HepG2 (cell line): Measurements from ENCODE around the gene SH3BP2. TPM values are rescaled to one million over a fixed set of nuclear protein-coding genes. Genes with fewer than 3 reads are reported as not detected.

Experiments used
- ATAC-seq: fragments of 200-7000 bp; cut with Tn5 transposase; 3 replicates; pipeline ENCODE4 v1.9.1; 2020; ENCODE audit warnings: mild to moderate bottlenecking, moderate library complexity
- BruUV-seq: library from RNA; stranded (reverse); fragments of 400-500 nt; replicated peaks from 2 replicates; lab custom pipeline; 2021; lab: Mats Ljungman, UMichigan
- CTCF ChIA-PET: fragments of 300-600 bp; formaldehyde crosslinking; extraction: SDS; loops from one replicate; lab custom pipeline; 2021; ENCODE audit warnings: low total read pairs, inconsistent platforms, low intra/inter-chr PET ratio; lab: Yijun Ruan, JAX
- POLR2A ChIA-PET: fragments of 350-600 bp; sonication (Branson Sonifier 250); formaldehyde crosslinking; loops from one replicate; lab custom pipeline; 2020; ENCODE audit warnings: antibody characterized with exemption, inconsistent platforms; lab: Yijun Ruan, JAX
- DNase-seq: peaks from one replicate; pipeline ENCODE4 v3.0.0-alpha.2; 2015; ENCODE audit warnings: low spot score
- FAIRE-seq: peaks from 3 replicates; lab custom pipeline; 2011; peaks lifted over from hg19 to GRCh38; lab: Jason Lieb, UNC
- H2AFZ ChIP-seq: one replicate; pipeline ENCODE4 v1.6.1; 2011; ENCODE audit warnings: low read length, inconsistent platforms
- H3K27ac ChIP-seq: fragments of 300-600 bp; 3 replicates; pipeline ENCODE4 v1.8.0; 2011; ENCODE audit warnings: mixed run types, mild to moderate bottlenecking, mixed read lengths, low read length, inconsistent platforms; ENCODE audit not compliant: insufficient read depth; ENCODE audit errors: extremely low read length
- H3K27me3 ChIP-seq, 2 experiments: fragments of 200-600 bp in 1 of 2; 2 replicates in 1 of 2; 3 replicates in 1 of 2; pipeline versions ENCODE4 v1.6.0 to v1.8.0; 2011; ENCODE audit warnings: low read length in 2 of 2, mild to moderate bottlenecking in 2 of 2, moderate library complexity in 2 of 2, inconsistent platforms in 1 of 2; ENCODE audit not compliant: insufficient read depth in 2 of 2, control insufficient read depth in 1 of 2
- H3K36me3 ChIP-seq, 2 experiments: fragments of 200-600 bp in 1 of 2; replicated peaks in 1 of 2; 2 replicates in 1 of 2; 3 replicates in 1 of 2; pipeline versions ENCODE4 v1.5.1 to v1.8.0; 2011; ENCODE audit warnings: low read length in 2 of 2, inconsistent platforms in 1 of 2; ENCODE audit not compliant: insufficient read depth in 2 of 2, control insufficient read depth in 1 of 2
- H3K4me1 ChIP-seq: 2 replicates; pipeline ENCODE4 v1.5.1; 2012; ENCODE audit warnings: low read length, inconsistent platforms; ENCODE audit not compliant: insufficient read depth
- H3K4me2 ChIP-seq: 2 replicates; pipeline ENCODE4 v1.6.0; 2011; ENCODE audit warnings: low read depth, low read length, inconsistent platforms
- H3K4me3 ChIP-seq, 3 experiments: fragments of 200-600 bp in 1 of 3; sonication (generic), shearing (Covaris generic) in 1 of 3; replicated peaks in 1 of 3; 2 replicates each; pipeline ENCODE4 v1.5.1; 2011 to 2016; ENCODE audit warnings: low read length in 3 of 3, inconsistent platforms in 2 of 3, low read depth in 2 of 3, mild to moderate bottlenecking in 2 of 3, control low read depth in 1 of 3, mixed read lengths in 1 of 3; ENCODE audit not compliant: insufficient read depth in 1 of 3
- H3K79me2 ChIP-seq: one replicate; pipeline ENCODE4 v1.6.1; 2011; ENCODE audit warnings: low read length, inconsistent platforms; ENCODE audit not compliant: insufficient read depth
- H3K9ac ChIP-seq: 2 replicates; pipeline ENCODE4 v1.6.0; 2011; ENCODE audit warnings: mild to moderate bottlenecking, low read depth, low read length, inconsistent platforms; ENCODE audit not compliant: insufficient read depth
- H3K9me3 ChIP-seq: 2 replicates; pipeline ENCODE4 v1.5.1; 2012; ENCODE audit warnings: mild to moderate bottlenecking, low read length
- H4K20me1 ChIP-seq: 2 replicates; pipeline ENCODE4 v1.6.0; 2011; ENCODE audit warnings: inconsistent platforms, mild to moderate bottlenecking, low read length, moderate library complexity; ENCODE audit not compliant: insufficient read depth
- HOXA5 ChIP-seq: sonication (generic); formaldehyde crosslinking; IDR thresholded peaks from 2 replicates; pipeline ENCODE4 v1.4.0; 2020; ENCODE audit warnings: missing genetic modification reagents
- NFIC ChIP-seq: IDR thresholded peaks from 2 replicates; pipeline ENCODE4 v1.6.1; 2012; ENCODE audit warnings: mild to moderate bottlenecking, low read length, inconsistent platforms
- SMAD1 ChIP-seq: sonication (generic); formaldehyde crosslinking; IDR thresholded peaks from 2 replicates; pipeline ENCODE4 v1.4.0; 2020; ENCODE audit warnings: missing genetic modification reagents, low read depth, mild to moderate bottlenecking, borderline replicate concordance
- SRSF4 ChIP-seq: fragments of 200-400 bp; formaldehyde crosslinking; IDR thresholded peaks from one replicate; pipeline ENCODE4 v1.6.1; 2018; ENCODE audit warnings: mild to moderate bottlenecking, low read depth, low read length, moderate library complexity; ENCODE audit not compliant: poor library complexity, severe bottlenecking
- ZMYM2 ChIP-seq: sonication (generic); formaldehyde crosslinking; IDR thresholded peaks from 2 replicates; pipeline ENCODE4 v1.8.0; 2022; ENCODE audit warnings: mild to moderate bottlenecking, missing genetic modification reagents
- ZNF10 ChIP-seq: sonication (generic); formaldehyde crosslinking; IDR thresholded peaks from 2 replicates; pipeline ENCODE4 v1.4.0; 2020; ENCODE audit warnings: mild to moderate bottlenecking, low read depth, missing genetic modification reagents, borderline replicate concordance
- ZNF296 ChIP-seq: sonication (generic); formaldehyde crosslinking; conservative IDR thresholded peaks from 2 replicates; pipeline ENCODE4 v1.5.0; 2020; ENCODE audit warnings: mild to moderate bottlenecking, missing genetic modification reagents
- WGBS: methylation state at CpG from one replicate; pipeline ENCODE4 v1.1.6; 2017; ENCODE audit warnings: low lambda C conversion rate; 5-methylcytosine and 5-hydroxymethylcytosine counted together
- in situ Hi-C: cut with HindIII; loops from 2 replicates; pipeline ENCODE4 v1.10.0; 2017; ENCODE audit warnings: low pct_unique_long_range_greater_than_20kb; ENCODE audit not compliant: extremely low pct_ligation_motif_present
- intact Hi-C: fragments of 100-400 bp; cut with micrococcal nuclease; formaldehyde crosslinking; loops from one replicate; pipeline ENCODE4 v1.10.0; 2022; ENCODE audit not compliant: unreplicated experiment
- polyA plus RNA-seq, 8 experiments: library from polyadenylated mRNA; depleted of rRNA in 3 of 8; stranded (reverse) in 7 of 8; unstranded in 1 of 8; fragments of >200 nt; fragmentation: Illumina TruSeq in 4 of 8; extraction: Trizol in 4 of 8; gene quantifications; 2 replicates each; pipeline versions ENCODE4 v1.2.1 to v1.2.3, GENCODE V29; 2011 to 2016; ENCODE audit warnings: low read depth in 4 of 8, missing spikeins in 1 of 8, mixed read lengths in 1 of 8; ENCODE audit not compliant: insufficient read depth in 1 of 8
- total RNA-seq, 5 experiments: library from RNA; depleted of rRNA; stranded (reverse); fragments of >200 nt; fragmentation: Illumina TruSeq; extraction: Trizol; gene quantifications; 2 replicates each; pipeline ENCODE4 v1.2.3, GENCODE V29; 2016; ENCODE audit warnings: low read depth in 1 of 5
- TF ChIP-seq, protein P1 (sequence below): sonication (generic); formaldehyde crosslinking; IDR thresholded peaks from 2 replicates; pipeline ENCODE4 v1.4.0; 2020; ENCODE audit warnings: missing genetic modification reagents

The SH3BP2 gene
- total and polyA plus RNA-seq, 2 of the 13 experiments (the other 11 are each of a cell fraction or from before 2014, with no cell fraction given) = 16.9 to 34.5 TPM

- DNase-seq (no peak), FAIRE-seq (no peak), ATAC-seq (0 out of 3 replicates have a peak, but pooled peaks have one; percentile 10)
- WGBS = 90% methylated on average over 13 of the region's 21 CpGs
- Histone ChIP-seq H3K36me3 (peaks cover 21 to 53% of the 10 kb centered on the region in 2 experiments), H3K4me3 (no peak overlapping the region), H2AFZ (no peak overlapping the region), H3K9me3 (no peaks in the 10 kb centered on the region), H3K27ac (no peak overlapping the region), H3K4me2 (no peak overlapping the region), H3K9ac (no peak overlapping the region), H4K20me1 (no peaks in the 10 kb centered on the region), H3K27me3 (no peaks in the 10 kb centered on the region), H3K79me2 (no peaks in the 10 kb centered on the region), H3K4me1 (no peaks in the 10 kb centered on the region)
- in situ Hi-C loops (no loop called here), intact Hi-C loops (no loop called here)
- no peak for TF ChIP-seq ZNF296 (CRISPR knock-in tag)
- TF ChIP-seq SRSF4 = no peak
- TF ChIP-seq HOXA5 (CRISPR knock-in tag) = no peak
- no peak for TF ChIP-seq ZMYM2 (CRISPR knock-in tag)
- no peak for TF ChIP-seq ZNF10 (CRISPR knock-in tag)
- TF ChIP-seq, protein P1, sequence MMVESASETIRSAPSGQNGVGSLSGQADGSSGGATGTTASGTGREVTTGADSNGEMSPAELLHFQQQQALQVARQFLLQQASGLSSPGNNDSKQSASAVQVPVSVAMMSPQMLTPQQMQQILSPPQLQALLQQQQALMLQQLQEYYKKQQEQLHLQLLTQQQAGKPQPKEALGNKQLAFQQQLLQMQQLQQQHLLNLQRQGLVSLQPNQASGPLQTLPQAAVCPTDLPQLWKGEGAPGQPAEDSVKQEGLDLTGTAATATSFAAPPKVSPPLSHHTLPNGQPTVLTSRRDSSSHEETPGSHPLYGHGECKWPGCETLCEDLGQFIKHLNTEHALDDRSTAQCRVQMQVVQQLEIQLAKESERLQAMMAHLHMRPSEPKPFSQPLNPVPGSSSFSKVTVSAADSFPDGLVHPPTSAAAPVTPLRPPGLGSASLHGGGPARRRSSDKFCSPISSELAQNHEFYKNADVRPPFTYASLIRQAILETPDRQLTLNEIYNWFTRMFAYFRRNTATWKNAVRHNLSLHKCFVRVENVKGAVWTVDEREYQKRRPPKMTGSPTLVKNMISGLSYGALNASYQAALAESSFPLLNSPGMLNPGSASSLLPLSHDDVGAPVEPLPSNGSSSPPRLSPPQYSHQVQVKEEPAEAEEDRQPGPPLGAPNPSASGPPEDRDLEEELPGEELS = no peak
- no peak for TF ChIP-seq NFIC
- no peak for TF ChIP-seq SMAD1 (CRISPR knock-in tag)
- no TSS peak for BruUV-seq
- POLR2A ChIA-PET = interaction anchor here (1.7 kb wide), 1 partner anchor 11 kb away, joined by 4 read pairs; no protein-coding TSS in a partner anchor
- CTCF ChIA-PET = no interaction called here
Measured at GRCh38 chr4:2745981-2746806, 46.7 kb upstream of the SH3BP2 start.
